Measurements from ENCODE around the gene ELP6. TPM values are rescaled to one million over a fixed set of nuclear protein-coding genes. Genes with fewer than 3 reads are reported as not detected.
"Not testable (repeated sequence)": the region's sequence is repeated elsewhere in the genome, so short reads cannot be mapped to it uniquely, and the experiment has no call there.

Gene ELP6
- total RNA-seq, 1 donor from 2014 or later, result 32.5 TPM

DNA sequence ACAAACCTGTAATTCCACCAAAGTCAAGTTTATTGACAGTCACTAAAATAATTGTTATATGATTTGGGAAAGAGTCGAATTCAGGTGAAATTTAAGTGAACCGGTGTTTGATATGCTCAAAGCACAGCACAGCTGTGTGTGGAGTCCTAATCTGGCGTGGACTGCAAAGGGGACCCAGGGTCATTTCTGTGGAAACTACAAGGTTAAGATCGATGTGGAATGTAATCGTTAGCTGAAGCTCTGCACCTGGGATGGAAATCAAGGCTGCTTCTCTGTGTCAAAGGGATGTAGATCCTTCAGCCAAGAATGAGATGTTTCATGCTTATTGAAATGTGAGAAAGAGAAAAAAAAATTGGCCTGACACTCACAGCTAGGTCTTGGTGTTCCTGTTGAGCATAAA is 1.6 kb upstream of the ELP6 start:
- DNase-seq (ENCODE audit: extremely low read depth, low read depth, low spot score), result no peak

DNA sequence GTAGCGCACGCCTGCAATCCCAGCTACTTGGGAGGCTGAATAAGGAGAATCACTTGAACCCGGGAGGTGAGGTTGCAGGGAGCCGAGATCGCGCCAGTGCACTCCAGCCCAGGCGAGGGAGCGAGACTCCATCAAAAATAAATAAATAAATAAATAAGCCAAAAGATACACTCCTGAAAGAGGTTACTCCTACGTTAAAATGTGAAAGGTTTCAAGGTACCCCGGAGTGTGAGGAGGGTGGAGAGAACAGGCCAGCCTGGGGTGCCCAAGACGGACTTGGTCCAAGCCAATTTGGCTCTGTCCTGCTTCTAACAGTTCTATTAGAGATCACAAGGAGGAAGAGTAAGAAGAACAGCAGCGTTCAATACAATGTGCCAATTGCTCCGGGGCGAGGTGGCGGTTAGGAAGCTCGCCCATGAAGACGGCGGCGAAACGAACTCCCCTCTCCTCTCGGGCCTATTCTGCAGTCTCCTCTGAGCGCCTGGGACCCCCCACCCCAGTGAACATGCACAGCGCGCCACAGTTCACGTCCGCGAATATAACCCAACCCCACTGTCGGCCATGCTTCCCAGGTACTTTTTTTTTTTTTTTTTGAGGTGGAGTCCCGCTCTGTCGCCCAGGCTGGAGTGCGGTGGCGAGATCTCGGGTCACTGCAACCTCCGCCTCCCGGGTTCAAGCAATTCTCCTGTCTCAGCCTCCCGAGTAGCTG is 942 bp downstream of the ELP6 start:
- DNase-seq (ENCODE audit: extremely low read depth, low read depth, low spot score), result no peak

DNA sequence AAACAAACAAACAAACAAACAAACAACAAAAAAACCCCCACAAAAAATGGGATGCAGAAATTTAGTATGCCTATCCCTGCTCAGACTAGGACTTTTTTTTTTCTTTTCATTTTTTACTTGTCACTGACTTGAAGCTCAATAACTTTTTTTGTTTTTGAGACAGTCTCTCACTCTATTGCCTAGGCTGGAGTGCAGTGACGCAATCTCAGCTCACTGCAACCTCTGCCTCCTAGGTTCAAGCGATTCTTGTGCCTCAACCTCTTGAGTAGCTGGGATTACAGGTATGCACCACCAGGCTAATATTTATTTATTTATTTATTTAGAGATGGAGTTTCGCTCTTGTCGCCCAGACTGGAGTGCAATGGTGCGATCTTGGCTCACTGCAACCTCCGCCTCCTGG is 8.2 kb downstream of the ELP6 start:
- DNase-seq (ENCODE audit: extremely low read depth, low read depth, low spot score), result not testable (repeated sequence)

DNA sequence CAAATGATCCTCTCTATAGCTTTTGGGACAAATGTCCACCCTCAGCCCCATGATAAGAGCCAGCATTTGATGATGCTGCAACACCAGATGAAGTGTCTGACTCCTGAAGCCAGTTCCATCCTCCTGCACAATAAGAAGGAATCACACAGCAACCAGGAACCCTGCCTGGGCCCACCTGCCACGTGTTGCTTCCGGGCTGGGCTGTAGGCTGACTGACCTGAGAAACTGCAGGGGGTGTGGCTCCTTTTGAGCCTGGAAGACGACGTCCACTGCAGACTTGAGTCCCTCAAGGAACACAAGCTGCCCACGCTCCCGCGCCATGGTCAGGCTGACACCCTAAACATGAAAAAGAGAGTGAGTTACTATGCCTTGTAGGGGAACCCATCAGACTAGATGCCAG is 9.4 kb downstream of the ELP6 start:
- no peak for DNase-seq (ENCODE audit: extremely low read depth, low read depth, low spot score)

DNA sequence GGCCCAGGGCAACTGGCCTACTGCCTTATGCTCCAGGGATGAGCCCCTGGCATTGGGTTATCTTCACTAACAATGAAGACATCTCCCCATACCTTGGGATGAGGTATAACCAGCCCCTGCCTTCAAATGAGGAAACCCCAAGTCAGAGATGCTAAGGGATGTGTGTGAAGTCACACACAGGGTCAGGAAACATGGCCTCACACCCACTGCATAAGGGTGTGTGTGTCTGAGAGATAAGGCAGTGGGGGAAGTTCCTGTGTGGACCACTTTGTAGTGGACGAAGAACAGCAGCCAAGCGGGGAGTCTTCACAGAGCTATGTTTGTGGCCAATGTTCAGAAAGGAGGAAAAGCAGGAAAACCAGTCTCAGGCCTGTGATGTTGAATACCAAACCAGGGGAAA is 10.5 kb downstream of the ELP6 start:
- DNase-seq (ENCODE audit: extremely low read depth, low read depth, low spot score), result no peak

DNA sequence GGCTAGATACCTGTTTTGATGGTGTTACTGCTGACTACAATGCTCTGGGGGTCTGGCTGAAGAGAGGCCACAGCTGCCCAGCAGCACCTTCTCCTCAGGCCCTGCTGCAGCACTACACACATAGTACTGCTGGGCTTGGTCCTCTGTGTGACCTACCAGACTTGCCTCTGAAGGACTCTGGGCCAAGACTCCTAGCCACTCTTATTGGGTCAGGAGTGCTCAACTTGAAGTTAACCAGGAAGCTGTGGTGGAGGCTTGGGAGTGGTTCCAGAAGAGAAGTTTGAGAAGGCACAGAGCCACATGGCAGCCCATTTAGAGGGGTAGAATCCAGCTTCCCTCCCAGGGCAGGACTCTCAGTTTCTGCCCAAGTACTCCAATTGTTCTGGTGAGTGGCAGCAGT is 16.6 kb downstream of the ELP6 start:
- no peak for DNase-seq (ENCODE audit: extremely low read depth, low read depth, low spot score)

GRCh38 chr3:47495886-47496285 is 17.6 kb downstream of the ELP6 start:
- DNase-seq (ENCODE audit: extremely low read depth, low read depth, low spot score), result no peak

DNA sequence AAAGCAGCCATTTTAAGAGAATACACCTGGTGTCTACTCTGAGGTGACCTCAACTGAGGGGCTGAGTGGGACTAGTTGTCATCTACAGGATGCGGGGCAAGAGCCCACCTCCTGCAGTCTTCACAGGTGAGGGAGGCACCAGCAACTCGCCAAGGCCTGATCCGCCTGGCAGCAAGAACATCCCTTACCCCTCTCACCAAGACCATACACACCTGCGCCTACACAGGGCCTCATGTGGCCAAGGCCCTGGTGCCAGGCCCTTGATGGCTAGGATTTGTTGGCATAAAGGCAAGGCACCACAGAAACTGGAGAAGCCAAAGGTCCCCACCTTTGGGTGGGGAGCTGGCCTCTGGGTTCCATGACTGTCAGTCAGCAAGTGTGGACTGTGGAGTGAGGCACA is 18.4 kb downstream of the ELP6 start:
- no peak for DNase-seq (ENCODE audit: extremely low read depth, low read depth, low spot score)

- DNase-seq (ENCODE audit: extremely low read depth, low read depth, low spot score), result no peak
These were observed 21.7 kb downstream of the ELP6 start for GRCh38 chr3:47491777-47492176.

GRCh38 chr3:47491186-47491585 is 22.3 kb downstream of the ELP6 start:
- DNase-seq (ENCODE audit: extremely low read depth, low read depth, low spot score), result no peak

- no peak for DNase-seq (ENCODE audit: extremely low read depth, low read depth, low spot score)
These were observed 26.2 kb downstream of the ELP6 start for GRCh38 chr3:47487265-47487664.

DNA sequence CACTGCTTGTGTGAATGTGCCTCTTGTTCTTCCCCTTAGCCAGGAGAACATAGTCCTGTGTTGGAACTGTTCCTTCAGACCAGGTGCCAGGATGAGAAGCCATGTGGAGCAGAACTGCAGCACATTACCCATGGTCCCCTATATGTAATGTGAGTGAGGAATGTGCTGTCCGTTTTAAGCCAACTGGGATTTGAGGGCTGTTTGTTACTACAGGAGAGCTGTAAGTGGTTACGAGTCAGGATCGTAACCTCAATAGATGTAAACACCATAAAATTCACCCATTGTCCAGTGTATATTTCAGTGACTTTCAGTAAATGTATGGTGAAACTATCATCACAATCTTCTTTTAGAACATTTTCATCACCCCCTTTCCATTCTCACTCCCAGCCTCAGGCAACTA is 27.7 kb downstream of the ELP6 start:
- DNase-seq (ENCODE audit: extremely low read depth, low read depth, low spot score), result no peak

GRCh38 chr3:47482366-47482765 is 31.1 kb downstream of the ELP6 start:
- DNase-seq (ENCODE audit: extremely low read depth, low read depth, low spot score), result no peak

DNA sequence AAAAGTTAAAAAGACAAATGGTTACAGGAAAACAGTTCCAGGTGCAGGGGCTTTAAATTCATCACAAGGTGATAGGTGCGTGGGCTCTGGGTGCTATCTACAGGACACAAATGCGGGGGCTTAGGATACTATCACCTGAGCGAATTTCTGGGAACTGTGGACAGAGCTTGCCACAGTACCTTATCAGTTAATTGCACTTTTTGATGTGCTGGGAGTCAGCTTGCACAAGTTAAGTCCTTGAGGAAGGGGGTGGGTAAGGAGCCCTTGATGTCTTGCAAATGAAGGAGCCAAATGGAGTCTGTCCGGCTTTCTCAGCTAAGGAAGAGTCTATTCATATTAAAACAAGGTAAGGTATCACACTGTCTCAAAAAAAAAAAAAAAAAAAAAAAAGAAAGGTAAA is 31.7 kb downstream of the ELP6 start:
- DNase-seq (ENCODE audit: extremely low read depth, low read depth, low spot score), result not testable (repeated sequence)

DNA sequence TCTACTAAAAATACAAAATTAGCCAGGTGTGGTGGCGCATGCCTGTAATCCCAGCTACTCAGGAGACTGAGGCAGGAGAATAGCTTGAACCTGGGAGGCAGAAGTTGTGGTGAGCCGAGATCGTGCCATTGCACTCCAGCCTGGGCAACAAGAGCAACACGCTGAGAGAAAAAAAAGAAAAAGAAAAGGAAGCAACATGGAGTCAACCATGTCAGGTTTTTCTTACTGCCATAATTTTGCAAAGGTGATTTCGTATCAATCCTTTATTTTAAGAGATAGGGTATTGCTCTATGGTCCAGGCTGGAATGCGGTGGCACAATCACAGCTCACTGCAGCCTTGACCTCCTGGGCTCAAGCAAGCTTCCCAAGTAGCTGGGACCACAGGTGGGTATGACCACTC is 33.2 kb downstream of the ELP6 start:
- not testable (repeated sequence) for DNase-seq (ENCODE audit: extremely low read depth, low read depth, low spot score)

DNA sequence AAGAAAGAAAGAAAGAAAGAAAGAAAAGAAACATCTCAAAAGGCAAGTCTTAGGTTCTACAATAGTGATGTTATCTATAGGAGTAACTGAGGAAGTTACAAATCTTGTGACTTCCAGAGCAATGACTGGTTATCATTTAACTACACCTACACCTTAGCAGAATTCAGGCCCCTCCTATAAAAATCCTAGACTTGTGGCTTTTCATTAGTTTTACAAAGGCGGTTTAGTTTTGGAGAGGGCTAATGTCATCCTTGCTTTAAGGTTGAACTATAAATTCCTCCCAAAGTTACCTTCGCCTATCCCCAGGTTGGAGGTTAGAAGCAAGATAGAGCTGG is 33.7 kb downstream of the ELP6 start:
- DNase-seq (ENCODE audit: extremely low read depth, low read depth, low spot score), result no peak

DNA sequence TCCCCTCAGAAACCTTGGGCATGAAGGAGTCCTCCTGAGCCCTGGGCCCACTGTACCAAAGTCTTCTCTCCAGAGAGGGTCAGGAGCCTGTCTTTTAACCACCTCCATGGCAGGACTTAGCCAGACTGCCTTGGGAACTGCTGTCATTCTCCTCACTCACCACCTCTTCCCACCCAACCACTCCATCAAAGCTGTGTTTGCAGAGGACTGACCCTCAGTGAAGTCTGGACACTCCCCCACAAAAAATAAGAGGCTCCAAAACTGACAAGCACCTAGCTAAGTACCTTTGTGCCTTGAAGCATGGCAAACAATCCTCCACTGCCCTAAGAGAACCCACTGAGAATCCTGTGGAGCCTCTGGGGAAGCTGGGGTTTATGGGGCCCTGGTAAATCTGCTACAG is 35.5 kb downstream of the ELP6 start:
- no peak for DNase-seq (ENCODE audit: extremely low read depth, low read depth, low spot score)

- no peak for DNase-seq (ENCODE audit: extremely low read depth, low read depth, low spot score)
These were observed 36.8 kb downstream of the ELP6 start for GRCh38 chr3:47476644-47477199.

GRCh38 chr3:47476330-47476626 is 37.2 kb downstream of the ELP6 start:
- no peak for DNase-seq (ENCODE audit: extremely low read depth, low read depth, low spot score)

DNA sequence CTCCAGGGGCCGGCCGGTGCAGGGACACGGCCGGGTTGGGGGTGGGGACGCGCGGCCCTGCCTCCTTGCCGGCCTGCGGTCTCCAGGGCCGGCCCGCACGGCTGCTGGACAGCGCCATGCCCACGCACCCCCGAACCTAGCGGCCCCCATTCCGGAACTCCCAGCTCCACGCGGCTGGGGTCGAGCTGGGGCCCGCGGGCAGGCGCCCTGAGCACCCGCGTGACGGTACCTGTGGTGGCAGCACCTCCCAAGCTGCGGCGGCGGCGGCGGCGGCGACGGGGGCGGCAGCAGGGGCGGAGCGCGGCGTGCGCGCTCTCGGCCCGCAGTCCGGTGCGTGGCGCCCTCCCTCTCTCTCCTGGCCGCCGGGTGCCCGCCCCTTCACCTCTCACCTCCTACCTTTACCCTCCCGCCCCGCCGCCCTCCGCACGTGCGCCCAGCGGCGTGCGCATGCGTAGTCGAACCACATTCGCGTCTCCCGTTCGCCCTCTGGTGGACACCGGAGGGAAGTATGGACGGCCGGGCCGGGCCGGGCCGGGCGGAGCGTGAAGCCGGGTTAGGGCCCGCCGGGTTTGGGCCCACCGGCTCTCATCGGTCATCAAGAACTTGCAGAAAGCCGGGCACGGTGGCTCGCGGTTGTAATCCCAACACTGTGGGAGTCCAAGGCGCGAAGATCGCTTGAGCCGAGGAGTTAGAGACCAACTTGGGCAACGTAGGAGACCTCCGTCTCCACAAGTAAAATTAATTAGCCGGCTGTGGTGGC is 37.8 kb downstream of the ELP6 start, which contains the start of gene SCAP:
TSS of gene SCAP (minus strand) at position 372 of the 760 bp plus-strand sequence. CDS start 32,948 bp downstream, outside the sequence.
- no peak for DNase-seq (ENCODE audit: extremely low read depth, low read depth, low spot score)

DNA sequence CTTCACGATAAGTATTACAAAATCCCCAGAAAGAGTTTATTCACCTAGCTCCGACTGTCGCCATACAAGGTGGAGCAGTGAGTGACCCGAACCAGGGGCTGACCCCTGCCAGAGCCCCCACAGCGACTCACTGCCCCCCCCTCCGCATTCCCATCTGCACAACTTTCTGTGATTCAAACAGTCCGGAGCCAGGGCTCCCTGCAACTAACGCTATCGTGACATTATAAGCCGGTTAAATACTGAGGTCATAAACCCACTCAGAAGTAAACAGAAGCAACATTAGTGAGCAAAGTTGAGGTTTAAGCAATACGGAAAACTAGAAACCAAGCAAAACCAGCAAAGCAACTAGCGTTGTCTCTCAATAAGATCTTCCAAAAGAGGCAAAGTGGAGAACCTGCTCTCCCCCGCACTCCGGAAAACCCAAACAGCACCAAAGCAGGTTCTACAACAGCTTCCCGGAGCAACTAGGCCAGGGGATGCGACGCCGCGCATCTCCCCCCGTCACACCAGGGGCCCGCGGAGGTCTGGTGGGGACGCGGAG is 38.4 kb downstream of the ELP6 start:
- no peak for DNase-seq (ENCODE audit: extremely low read depth, low read depth, low spot score)

- no peak for DNase-seq (ENCODE audit: extremely low read depth, low read depth, low spot score)
These were observed 40.1 kb downstream of the ELP6 start for GRCh38 chr3:47473391-47473790.
